CD4-positive, alpha-beta T cell treated with Interferon alpha-2 for 1 hour (primary cell): ENCODE results near the gene ADAMTS19.
"Not testable (repeated sequence)": the region's sequence is repeated elsewhere in the genome, so short reads cannot be mapped to it uniquely, and the experiment has no call there.

Experiments used
- DNase-seq, 2 donors: peaks; one replicate each; pipeline ENCODE4 v3.0.0-alpha.2; 2020 to 2022

ADAMTS19 gene

GRCh38 chr5:129481161-129481560 lies 21.1 kb downstream of the ADAMTS19 start:
- DNase-seq, result no peak

- DNase-seq, result no peak
These were observed 36.3 kb downstream of the ADAMTS19 start for GRCh38 chr5:129496421-129496820.

- no peak for DNase-seq
These were observed 36.9 kb downstream of the ADAMTS19 start for GRCh38 chr5:129496864-129497595.

- no peak for DNase-seq
These were observed 39.2 kb downstream of the ADAMTS19 start for GRCh38 chr5:129499208-129499852.

DNA sequence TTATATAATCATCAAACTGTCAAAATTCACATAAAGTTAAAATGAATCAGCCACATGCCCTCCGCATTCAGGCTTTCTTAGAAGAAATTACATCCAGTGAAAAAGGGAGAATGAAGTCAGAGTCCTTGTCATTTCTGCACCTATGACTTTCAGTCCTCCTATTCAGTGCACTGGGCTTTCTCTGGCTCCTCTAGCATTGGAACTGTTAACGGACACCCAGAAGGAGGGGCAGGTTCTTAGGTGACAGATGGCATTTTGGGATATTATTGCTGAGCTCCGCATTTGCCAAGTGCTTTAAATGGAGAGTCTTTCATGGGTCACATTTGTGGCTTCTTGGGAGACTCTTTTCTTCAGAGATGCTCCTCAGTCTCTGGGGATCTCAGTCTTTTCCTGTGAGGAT lies 40.0 kb downstream of the ADAMTS19 start:
- DNase-seq, result no peak

GRCh38 chr5:129506086-129506485 lies 46.0 kb downstream of the ADAMTS19 start:
- no peak for DNase-seq

DNA sequence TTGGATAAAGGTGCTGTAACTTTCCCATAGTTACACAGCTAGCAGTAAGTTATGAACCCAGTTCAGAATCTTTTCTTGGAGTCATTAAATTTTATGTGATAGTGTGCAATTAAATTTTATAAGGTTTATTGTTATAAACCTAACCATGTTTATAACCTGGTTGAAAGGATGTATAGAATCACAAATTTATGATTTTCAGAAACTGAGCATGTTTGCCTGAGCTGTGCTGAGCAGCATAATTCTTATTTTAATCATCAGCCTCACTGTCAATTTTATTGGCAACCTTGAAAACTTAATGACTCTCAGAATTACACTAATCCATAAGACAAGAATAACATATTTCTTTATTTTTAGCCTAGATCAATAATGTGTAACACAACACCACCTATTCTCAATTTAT lies 46.9 kb downstream of the ADAMTS19 start:
- DNase-seq, result no peak

- no peak for DNase-seq
These were observed 47.4 kb downstream of the ADAMTS19 start for GRCh38 chr5:129507527-129507926.

DNA sequence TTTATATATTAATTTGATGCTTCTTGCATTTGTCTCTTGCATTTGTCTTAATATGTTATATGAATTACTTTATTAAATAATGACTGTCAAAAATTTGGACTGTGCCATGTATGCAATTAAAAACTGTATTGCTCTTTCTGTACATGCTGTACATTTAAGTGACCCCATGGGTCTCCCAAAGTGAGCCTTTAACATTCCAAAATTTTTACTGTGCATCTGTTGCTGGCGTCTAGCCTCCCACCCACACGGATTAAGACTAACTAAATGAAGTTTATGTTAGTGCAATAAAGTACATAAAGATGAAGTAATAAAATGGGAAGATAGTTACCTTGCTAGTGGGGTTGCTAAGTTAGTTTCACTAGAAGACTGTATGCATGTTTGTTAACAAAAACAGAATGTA lies 48.5 kb downstream of the ADAMTS19 start:
- DNase-seq, result no peak

DNA sequence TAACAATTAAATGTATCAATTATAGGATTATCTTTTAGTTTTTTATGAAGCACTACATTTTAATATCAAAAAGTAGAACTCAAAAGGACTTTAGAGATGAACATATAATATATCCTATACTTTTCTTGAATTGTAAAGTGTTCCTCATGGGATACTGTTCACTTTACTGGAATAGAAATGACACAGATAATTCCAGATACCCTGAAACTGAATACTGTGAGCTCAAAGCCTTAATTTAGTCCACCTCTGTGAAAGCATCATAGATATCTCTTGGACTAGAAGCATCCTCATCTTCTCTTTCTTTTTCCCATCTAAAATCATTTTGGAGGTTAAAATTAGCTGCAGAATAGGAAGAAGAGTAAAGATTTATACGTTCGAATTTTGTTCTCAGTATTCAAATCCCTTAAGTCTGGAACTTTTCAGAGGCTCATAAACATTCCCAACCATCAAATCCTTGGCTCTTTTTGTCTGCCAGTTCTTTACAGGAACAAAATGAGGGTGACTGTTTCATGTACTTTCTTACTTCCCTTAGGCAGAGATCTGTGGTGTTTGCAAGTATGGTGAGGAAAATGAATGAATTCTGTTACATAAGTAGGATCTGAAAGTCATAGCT lies 49.4 kb downstream of the ADAMTS19 start:
- DNase-seq, result no peak

- DNase-seq, result no peak
These were observed 51.2 kb downstream of the ADAMTS19 start for GRCh38 chr5:129511291-129511690.

DNA sequence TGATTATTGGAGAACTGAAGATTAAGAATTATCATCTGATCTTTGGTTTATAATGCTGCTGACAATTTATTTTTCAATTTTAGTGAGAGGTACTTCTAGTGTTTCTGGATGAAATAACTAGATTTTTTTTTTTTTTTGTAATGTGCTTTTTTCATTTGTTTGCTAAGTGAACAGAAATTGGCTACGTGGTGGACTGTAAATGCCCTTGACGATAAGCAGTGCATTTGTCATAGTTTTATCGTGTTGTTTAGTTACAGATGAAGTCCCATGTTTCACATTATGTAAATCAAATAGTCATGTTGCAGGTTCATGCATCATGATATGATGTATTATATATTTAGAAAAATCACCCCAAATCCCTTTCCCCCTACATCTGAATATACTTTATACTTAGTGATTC lies 81.0 kb downstream of the ADAMTS19 start:
- no peak for DNase-seq

- no peak for DNase-seq
These were observed 81.7 kb downstream of the ADAMTS19 start for GRCh38 chr5:129541648-129542251.

DNA sequence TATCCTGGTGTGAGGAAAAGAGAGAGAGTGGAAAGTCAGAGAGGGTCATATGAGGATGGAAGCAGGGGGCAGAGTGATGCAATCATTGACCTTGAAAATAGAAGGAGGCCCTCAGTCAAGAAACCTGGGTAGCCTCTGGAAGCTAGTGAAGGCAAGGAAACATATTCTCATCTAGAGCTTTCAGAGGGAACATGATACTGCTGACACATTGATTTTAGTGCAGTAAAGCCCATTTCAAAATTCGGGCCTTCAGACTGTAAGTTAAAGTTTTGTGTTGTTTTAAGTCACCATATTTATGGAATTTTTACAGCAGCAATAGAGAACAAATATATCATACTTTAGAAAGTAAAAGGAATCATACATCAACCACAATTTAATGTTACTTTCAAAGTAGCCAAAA lies 87.0 kb downstream of the ADAMTS19 start:
- no peak for DNase-seq

DNA sequence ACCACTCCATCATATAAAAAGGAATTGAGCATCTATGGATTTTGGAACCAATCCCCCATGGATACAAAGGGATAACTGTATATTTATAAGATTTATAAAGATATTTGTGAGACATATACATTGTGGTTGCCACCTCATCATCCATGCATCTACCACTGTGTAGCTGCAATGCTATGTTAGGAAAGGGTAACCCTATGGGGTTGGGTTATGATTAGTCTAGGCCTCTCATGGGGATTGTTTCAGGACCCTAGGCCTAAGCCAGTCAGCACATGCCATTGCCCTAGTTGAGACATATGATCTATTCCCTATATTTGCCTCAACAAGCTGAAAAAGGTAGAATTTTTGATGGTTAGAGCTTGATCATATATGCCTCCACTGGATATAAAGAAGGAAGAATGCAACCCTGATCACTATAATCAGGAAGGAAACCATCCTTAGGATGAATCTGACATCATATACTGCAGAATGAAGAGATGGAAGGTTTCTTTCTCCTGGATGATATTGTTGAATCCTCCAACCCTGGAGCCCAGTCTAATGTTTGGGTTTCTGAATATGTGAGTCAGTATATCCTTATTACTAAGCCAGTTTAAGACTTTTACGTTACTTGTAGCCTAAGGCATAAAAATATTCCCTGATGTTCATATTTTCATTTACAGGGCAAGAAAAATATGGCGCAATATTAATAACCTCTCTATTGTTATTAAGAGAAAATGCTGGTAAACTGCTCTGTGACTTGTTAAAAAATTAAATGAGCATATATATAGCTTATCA lies 94.2 kb downstream of the ADAMTS19 start:
- no peak for DNase-seq

- DNase-seq, result no peak
These were observed 103.5 kb downstream of the ADAMTS19 start for GRCh38 chr5:129563585-129563984.

DNA sequence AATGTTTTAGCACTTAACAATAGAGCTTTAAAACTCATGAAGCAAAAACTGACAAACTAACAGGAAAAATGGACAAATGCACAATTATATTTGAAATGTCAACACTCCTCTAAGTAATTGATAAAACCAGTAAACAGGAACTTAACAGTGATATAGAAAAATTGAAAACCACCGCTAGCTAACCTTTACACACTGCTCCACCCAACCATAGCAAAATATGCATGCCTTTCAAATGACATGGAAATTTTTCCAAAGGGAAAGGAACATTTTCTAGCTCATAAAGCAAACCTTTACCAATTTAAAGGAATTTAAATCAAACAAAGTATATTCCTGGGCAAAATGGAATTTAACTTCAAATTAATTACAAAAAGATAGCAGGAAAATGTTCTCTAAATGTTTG lies 109.2 kb downstream of the ADAMTS19 start:
- no peak for DNase-seq

GRCh38 chr5:129572060-129572459 lies 112.0 kb downstream of the ADAMTS19 start:
- DNase-seq, result no peak

- not testable (repeated sequence) for DNase-seq
These were observed 124.4 kb downstream of the ADAMTS19 start for GRCh38 chr5:129584496-129584895.

GRCh38 chr5:129591508-129592160 lies 131.5 kb downstream of the ADAMTS19 start:
- no peak for DNase-seq

- no peak for DNase-seq
These were observed 133.4 kb downstream of the ADAMTS19 start for GRCh38 chr5:129593525-129593924.

DNA sequence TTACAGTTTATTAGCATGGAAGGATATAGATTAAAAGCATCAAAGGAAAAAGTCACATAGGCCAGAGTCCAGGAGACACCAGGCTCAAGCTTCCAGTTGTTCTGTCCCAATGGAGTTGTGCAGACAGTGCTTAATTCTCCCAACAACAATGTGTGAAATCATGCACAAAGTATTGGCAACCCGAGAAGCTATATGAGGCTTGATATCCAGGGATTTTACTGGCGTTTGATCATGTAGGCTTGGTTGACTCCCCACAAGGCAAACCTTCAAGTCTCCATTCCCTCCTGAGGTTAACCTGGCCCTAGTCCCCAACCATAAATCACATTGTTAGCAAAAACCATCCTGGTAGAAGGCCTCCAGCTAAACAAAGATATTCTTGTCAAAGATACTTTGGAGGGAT lies 141.5 kb downstream of the ADAMTS19 start:
- no peak for DNase-seq

DNA sequence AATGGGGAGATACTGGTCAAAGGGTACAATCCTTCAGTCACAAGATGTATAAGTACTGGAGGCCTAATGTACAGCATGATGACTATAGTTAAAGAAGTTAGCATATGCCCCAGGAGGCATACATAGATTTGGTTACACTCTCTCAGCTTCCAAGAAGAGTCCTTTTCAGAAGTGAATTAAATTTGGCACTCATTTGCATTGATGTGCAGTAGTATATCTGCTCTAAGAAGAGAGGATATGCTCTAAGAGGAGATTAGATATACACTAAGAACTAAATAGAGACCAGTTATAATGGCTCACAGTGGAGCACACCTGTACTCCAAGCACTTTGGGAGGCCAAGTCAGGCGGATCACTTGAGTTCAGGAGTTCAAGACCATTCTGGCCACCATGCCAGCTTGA lies 148.3 kb downstream of the ADAMTS19 start:
- DNase-seq, result no peak
